AG09309 (cell line): ENCODE results near the gene CHST1.
A peak's percentile ranks its signal among the peaks of the same experiment; 100 is the strongest.

ENCODE experiments used
- DNase-seq: peaks from one replicate; pipeline ENCODE4 v3.0.0-alpha.2; 2010; ENCODE audit warnings: low read depth
- H3K4me3 ChIP-seq: 2 replicates; pipeline ENCODE4 v1.5.1; 2011; ENCODE audit warnings: mild to moderate bottlenecking, low read depth, low read length, moderate library complexity; ENCODE audit not compliant: control insufficient read depth
- TF ChIP-seq, protein P1 (sequence below): IDR thresholded peaks from 2 replicates; pipeline ENCODE4 v1.5.1; 2011; ENCODE audit warnings: mild to moderate bottlenecking, low read depth, low read length, inconsistent platforms; ENCODE audit not compliant: insufficient read depth, control insufficient read depth; ENCODE audit errors: missing control alignments

Gene CHST1

DNA sequence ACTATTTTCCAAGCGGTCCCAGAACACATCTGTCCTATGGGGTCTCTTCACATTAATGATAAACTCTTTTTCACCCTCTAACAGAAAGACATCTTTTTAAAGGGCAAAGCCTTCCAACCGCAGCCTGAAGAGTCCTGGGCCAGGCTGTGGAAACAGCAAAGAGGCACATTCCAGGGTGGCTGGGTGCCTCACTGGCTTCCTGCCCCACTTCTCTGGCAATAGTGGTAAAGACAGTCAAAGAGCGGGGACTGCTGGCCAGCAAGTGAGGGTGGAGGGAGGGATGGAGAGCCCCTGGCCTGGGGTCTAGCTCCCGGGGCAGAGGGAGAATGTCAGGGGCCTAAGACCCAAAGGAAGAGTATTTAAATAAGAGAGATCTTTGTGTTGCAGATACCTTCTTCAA is 10.2 kb upstream of the CHST1 start:
- no peak for DNase-seq
- TF ChIP-seq, protein P1, sequence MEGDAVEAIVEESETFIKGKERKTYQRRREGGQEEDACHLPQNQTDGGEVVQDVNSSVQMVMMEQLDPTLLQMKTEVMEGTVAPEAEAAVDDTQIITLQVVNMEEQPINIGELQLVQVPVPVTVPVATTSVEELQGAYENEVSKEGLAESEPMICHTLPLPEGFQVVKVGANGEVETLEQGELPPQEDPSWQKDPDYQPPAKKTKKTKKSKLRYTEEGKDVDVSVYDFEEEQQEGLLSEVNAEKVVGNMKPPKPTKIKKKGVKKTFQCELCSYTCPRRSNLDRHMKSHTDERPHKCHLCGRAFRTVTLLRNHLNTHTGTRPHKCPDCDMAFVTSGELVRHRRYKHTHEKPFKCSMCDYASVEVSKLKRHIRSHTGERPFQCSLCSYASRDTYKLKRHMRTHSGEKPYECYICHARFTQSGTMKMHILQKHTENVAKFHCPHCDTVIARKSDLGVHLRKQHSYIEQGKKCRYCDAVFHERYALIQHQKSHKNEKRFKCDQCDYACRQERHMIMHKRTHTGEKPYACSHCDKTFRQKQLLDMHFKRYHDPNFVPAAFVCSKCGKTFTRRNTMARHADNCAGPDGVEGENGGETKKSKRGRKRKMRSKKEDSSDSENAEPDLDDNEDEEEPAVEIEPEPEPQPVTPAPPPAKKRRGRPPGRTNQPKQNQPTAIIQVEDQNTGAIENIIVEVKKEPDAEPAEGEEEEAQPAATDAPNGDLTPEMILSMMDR, result no peak
- no peak overlapping the region for H3K4me3 ChIP-seq

DNA sequence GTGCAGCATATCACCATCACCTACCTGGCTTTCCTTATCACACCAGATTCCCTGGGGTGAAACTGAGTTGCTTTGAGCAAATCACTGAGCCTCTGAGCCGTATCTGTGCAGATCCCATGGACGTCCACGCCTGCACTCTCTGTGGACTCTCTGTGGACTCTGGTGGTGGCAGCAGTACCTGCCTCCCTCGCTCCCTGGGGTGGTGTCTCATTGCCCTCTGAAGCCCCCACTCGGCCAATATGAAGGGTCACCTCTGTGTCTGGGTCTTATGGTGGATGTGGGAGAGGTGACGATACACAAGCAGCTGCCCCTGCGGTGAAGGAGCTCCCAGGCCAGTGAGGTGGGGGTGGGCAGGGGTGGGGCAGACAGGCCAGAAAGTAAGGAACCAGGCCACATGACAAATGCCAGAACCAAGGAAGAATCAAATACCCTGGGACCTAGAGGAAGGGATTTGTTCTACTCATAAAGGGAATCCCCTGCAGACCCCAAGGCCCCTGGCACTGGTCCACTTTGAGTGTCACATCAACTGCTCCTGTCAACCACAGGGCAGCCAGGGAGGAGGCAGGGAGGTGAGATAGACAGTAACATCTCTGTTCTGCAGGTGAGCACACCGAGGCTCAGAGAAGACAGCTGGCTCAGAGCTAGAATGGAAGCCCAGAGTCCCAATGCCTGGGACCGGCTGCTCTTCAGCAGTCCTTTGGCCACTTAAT is 9.2 kb upstream of the CHST1 start:
- no peak overlapping the region for H3K4me3 ChIP-seq
- DNase-seq, result no peak
- TF ChIP-seq, protein P1, result no peak

DNA sequence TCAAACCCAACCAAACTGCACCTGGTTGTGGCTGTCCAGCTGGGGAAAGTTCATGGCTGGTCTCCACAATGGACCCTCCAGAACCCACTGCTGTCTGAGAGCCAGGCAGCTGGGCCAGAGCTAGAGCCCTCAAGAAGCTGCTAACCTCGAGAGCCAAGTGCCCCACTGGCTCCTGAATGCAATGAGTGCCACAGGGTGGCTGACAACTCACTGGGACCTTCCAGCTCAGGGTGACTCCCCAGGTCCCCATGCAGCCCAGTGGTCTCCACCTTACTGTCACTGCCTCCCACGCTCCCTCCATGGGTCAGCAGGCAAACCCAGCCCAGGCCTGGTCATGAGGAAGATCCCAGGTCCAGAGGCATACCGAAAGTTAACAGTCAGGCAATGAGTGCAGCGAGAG is 8.0 kb upstream of the CHST1 start:
- TF ChIP-seq, protein P1, result no peak
- DNase-seq, result no peak
- no peak overlapping the region for H3K4me3 ChIP-seq

DNA sequence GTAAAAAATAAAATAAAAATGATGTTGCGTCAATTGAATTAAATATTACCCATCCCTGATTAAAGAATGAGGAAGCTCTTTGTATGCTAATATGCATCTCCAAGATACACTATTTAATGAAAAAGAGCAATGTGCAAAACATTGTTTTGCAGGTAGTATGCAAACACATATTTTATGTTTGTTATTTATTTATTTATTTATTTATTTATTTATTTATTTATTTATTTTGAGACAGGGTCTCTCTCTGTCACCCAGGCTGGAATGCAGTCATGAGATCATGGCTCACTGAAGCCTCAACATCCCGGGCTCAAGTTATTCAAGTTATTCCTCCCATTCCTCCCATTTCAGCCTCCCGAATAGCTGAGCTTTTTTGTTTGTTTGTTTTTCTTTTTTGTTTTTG is 7.2 kb upstream of the CHST1 start:
- DNase-seq, result no peak
- TF ChIP-seq, protein P1, result no peak
- H3K4me3 ChIP-seq, result no peak overlapping the region

DNA sequence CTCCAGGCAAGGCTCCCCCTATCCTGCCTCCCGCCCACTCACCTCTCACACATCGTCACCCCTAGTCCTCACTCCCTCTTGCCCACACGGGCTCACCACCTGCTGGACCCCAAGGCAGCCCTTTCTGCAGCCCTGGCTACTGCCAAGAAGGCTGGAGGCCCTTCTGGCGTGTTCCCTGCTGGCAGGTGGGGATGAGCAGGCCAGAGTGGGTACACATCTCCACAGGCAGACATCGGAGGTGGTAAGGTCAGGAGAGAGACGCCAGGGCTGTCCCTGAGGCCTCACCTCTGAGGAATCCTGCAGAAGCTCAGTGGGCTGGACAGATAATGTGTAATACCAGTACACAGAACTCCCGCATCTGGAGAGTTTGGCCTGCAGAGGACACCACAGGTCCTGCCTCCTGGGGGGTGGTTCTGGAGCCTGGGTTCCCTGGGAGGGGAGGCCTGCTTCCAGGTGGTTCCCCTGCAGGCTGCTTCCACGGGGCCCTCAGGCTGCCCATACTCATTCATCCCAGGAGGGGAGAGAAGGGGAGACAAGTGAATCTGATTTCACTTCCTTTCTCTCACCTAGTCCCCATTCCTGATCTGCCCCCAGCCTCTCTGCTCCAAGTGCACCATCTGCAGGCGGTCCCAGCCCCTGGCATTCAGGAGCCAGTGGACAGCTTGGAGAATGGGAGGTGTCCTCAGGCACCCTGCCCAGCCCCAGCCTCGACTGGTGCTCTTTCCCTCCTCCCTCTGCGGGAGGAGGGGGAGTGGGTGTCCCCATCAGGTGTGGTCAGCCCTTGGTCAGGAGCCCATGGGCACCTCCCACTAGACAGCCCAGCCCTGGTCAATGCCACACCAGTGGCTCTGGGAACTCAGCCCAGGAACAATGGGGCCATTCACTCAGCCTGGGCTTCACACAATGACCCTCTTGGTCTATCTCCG is 6.1 kb upstream of the CHST1 start:
- no peak for DNase-seq
- H3K4me3 ChIP-seq, result no peak overlapping the region
- TF ChIP-seq, protein P1, result peak; percentile 17

DNA sequence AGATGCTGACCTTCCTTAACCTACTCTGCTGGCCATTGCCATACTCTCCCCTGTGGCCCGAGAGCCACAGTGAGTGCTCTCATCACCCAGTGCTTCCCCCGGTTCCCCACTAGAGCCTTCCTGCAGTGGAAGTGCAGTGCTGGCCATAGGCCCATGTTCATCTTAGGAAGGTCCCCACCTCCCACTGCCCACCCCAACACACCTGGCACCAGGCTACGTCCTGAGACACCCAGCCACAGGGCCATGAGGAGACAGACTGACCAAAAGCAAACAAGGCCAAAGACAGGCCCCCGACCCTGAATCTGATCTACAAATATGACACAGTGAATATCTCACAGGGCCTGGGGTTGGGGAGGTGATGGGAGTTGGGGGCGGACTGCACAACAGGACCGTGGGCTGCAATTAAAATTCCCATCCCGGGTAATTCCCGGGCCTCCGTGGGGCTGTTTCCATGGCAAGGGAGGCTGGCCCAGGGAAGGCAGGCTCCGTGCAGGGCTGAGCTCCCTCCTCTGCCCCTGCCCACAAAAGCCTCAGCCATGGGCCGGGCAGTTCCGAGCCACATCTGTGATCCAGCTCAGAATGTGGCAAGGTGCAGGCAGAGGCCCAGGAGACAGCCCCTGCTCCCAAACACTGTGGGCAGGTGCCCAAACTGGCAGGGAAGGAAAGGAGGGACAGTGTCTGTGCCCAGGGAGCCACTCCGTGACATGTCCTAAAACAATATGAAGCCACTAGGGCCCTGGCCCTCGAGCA is 5.1 kb upstream of the CHST1 start:
- H3K4me3 ChIP-seq, result no peak overlapping the region
- TF ChIP-seq, protein P1, result no peak
- no peak for DNase-seq
